CD8-positive, alpha-beta memory T cell (primary cell): ENCODE data around the gene COA3. TPM values are rescaled to one million over a fixed set of nuclear protein-coding genes. Genes with fewer than 3 reads are reported as not detected.
A peak's percentile ranks its signal among the peaks of the same experiment; 100 is the strongest.

Source experiments
- CTCF ChIA-PET: fragments of 350-600 bp; sonication (Branson Sonifier 250); formaldehyde crosslinking; loops from one replicate; lab custom pipeline; 2021; ENCODE audit warnings: antibody characterized with exemption; lab: Charles Lee
- POLR2A ChIA-PET: fragments of 350-600 bp; sonication (Branson Sonifier 250); formaldehyde crosslinking; loops from one replicate; lab custom pipeline; 2021; ENCODE audit warnings: antibody characterized with exemption; lab: Charles Lee
- DNase-seq, 5 donors: peaks; one replicate each; pipeline versions ENCODE4 v3.0.0 to v3.0.0-alpha.2; 2020 to 2022; ENCODE audit warnings: mixed read lengths in 1 of 5
- H3K27ac ChIP-seq: one replicate; pipeline ENCODE4 v1.7.0; 2013; ENCODE audit warnings: low read depth, mild to moderate bottlenecking, low read length, moderate library complexity
- H3K27me3 ChIP-seq: 2 replicates; pipeline ENCODE4 v1.7.0; 2013; ENCODE audit warnings: low read length, mild to moderate bottlenecking; ENCODE audit not compliant: insufficient read depth, poor library complexity, severe bottlenecking
- H3K36me3 ChIP-seq: 2 replicates; pipeline ENCODE4 v1.7.0; 2013; ENCODE audit warnings: mild to moderate bottlenecking, low read length, moderate library complexity; ENCODE audit not compliant: insufficient read depth
- H3K4me1 ChIP-seq: 2 replicates; pipeline ENCODE4 v1.7.0; 2013; ENCODE audit warnings: mild to moderate bottlenecking, low read length, moderate library complexity; ENCODE audit not compliant: insufficient read depth
- H3K4me3 ChIP-seq: 2 replicates; pipeline ENCODE4 v1.7.0; 2013; ENCODE audit warnings: mild to moderate bottlenecking, low read length
- H3K9me3 ChIP-seq: 2 replicates; pipeline ENCODE4 v1.7.0; 2013; ENCODE audit warnings: mild to moderate bottlenecking, low read length
- H3K27ac Mint-ChIP-seq, 8 donors: one replicate each; pipeline ENCODE4 v1.8.0; 2020 to 2021; ENCODE audit warnings: mixed read lengths in 8 of 8, mild to moderate bottlenecking in 6 of 8, inconsistent platforms in 3 of 8, moderate library complexity in 3 of 8
- H3K27me3 Mint-ChIP-seq, 2 donors: one replicate each; pipeline ENCODE4 v1.8.0; 2020 to 2021; ENCODE audit warnings: mixed read lengths in 2 of 2, mild to moderate bottlenecking in 1 of 2, moderate library complexity in 1 of 2
- H3K36me3 Mint-ChIP-seq, 3 donors: one replicate each; pipeline ENCODE4 v1.8.0; 2020 to 2021; ENCODE audit warnings: mixed read lengths in 3 of 3, inconsistent platforms in 1 of 3, mild to moderate bottlenecking in 1 of 3
- H3K4me1 Mint-ChIP-seq, 3 donors: one replicate each; pipeline ENCODE4 v1.8.0; 2020 to 2021; ENCODE audit warnings: mixed read lengths in 3 of 3, inconsistent platforms in 1 of 3, mild to moderate bottlenecking in 1 of 3
- H3K4me3 Mint-ChIP-seq, 7 donors: one replicate each; pipeline ENCODE4 v1.8.0; 2020 to 2021; ENCODE audit warnings: mixed read lengths in 7 of 7, mild to moderate bottlenecking in 6 of 7, moderate library complexity in 4 of 7, inconsistent platforms in 2 of 7
- H3K9me3 Mint-ChIP-seq, 5 donors: one replicate each; pipeline ENCODE4 v1.8.0; 2020 to 2022; ENCODE audit warnings: mixed read lengths in 5 of 5, mild to moderate bottlenecking in 3 of 5, moderate library complexity in 2 of 5, inconsistent platforms in 1 of 5
- polyA plus RNA-seq: library from polyadenylated mRNA; unstranded; fragments of 300-500 nt; fragmentation: Illumina TruSeq; gene quantifications from one replicate; pipeline ENCODE4 v1.2.3, GENCODE V29; 2021
- total RNA-seq, 2 experiments: library from RNA; stranded (reverse); gene quantifications; one replicate each; pipeline ENCODE4 v1.2.3, GENCODE V29; 2021

Gene COA3
- total and polyA plus RNA-seq, 3 experiments from 2014 or later = 55.5 to 132 (median 60.8) TPM

- H3K4me3 Mint-ChIP-seq = peak overlapping the region; percentile 16 to 60 (median 32)
- Histone ChIP-seq H3K27ac (no peak overlapping the region), H3K9me3 (no peaks in the 10 kb centered on the region), H3K4me3 (no peak overlapping the region), H3K27me3 (peaks cover 36% of the 10 kb centered on the region), H3K36me3 (no peaks in the 10 kb centered on the region), H3K4me1 (peaks cover 6% of the 10 kb centered on the region)
- no peak overlapping the region for H3K27ac Mint-ChIP-seq
- H3K9me3 Mint-ChIP-seq = peaks cover 0 to 4% (median 0%) of the 10 kb centered on the region in 5 donors
- ChIA-PET CTCF (interaction anchor here (1.1 to 1.6 kb wide), 4 partner anchors 13 to 182 kb away, joined by 3 to 5 read pairs (median 4); partner anchors contain the start of genes PSMC3IP and VPS25), POLR2A (no interaction called here)
- H3K27me3 Mint-ChIP-seq = peaks cover 29 to 74% of the 10 kb centered on the region in 2 donors
- no peak for DNase-seq
- peaks cover 0 to 2% (median 0%) of the 10 kb centered on the region in 3 donors for H3K36me3 Mint-ChIP-seq
- peaks cover 0 to 15% (median 2%) of the 10 kb centered on the region in 3 donors for H3K4me1 Mint-ChIP-seq
These were observed 38.4 kb downstream of the COA3 start for GRCh38 chr17:42759982-42760651.

GRCh38 chr17:42754782-42755181, 43.7 kb downstream of the COA3 start:
- no peak overlapping the region for H3K27ac ChIP-seq

GRCh38 chr17:42751628-42752027, 46.9 kb downstream of the COA3 start:
- peaks cover 0 to 2% (median 0%) of the 10 kb centered on the region in 5 donors for H3K9me3 Mint-ChIP-seq
- H3K27ac Mint-ChIP-seq = no peak overlapping the region
- Histone ChIP-seq H3K36me3 (no peaks in the 10 kb centered on the region), H3K9me3 (no peaks in the 10 kb centered on the region), H3K27me3 (peaks cover 8% of the 10 kb centered on the region), H3K4me3 (no peak overlapping the region), H3K27ac (no peak overlapping the region), H3K4me1 (no peaks in the 10 kb centered on the region)
- peaks cover 10 to 55% of the 10 kb centered on the region in 2 donors for H3K27me3 Mint-ChIP-seq
- H3K4me1 Mint-ChIP-seq = no peaks in the 10 kb centered on the region
- H3K4me3 Mint-ChIP-seq = no peak overlapping the region
- no peak for DNase-seq
- ChIA-PET CTCF (no interaction called here), POLR2A (no interaction called here)
- peaks cover 0 to 2% (median 0%) of the 10 kb centered on the region in 3 donors for H3K36me3 Mint-ChIP-seq

More at GRCh38 chr17:42754782-42755181, 43.7 kb downstream of the COA3 start:
- no peak overlapping the region for H3K27ac Mint-ChIP-seq
- H3K36me3 Mint-ChIP-seq = peaks cover 0 to 2% (median 0%) of the 10 kb centered on the region in 3 donors
- H3K4me1 Mint-ChIP-seq = no peaks in the 10 kb centered on the region
- Histone ChIP-seq H3K4me3 (no peak overlapping the region), H3K27me3 (peaks cover 8% of the 10 kb centered on the region), H3K36me3 (no peaks in the 10 kb centered on the region), H3K4me1 (no peaks in the 10 kb centered on the region), H3K9me3 (no peaks in the 10 kb centered on the region)
- DNase-seq = no peak
- ChIA-PET CTCF (interaction anchor here (0.7 kb wide), 1 partner anchor 9 kb away, joined by 3 read pairs; no protein-coding TSS in a partner anchor), POLR2A (interaction anchor here (0.6 kb wide), 1 partner anchor 252 kb away, joined by 3 read pairs; no protein-coding TSS in a partner anchor)
- peaks cover 0 to 2% (median 0%) of the 10 kb centered on the region in 5 donors for H3K9me3 Mint-ChIP-seq
- H3K4me3 Mint-ChIP-seq = no peak overlapping the region
- peaks cover 11 to 60% of the 10 kb centered on the region in 2 donors for H3K27me3 Mint-ChIP-seq

- no peak overlapping the region for H3K27ac ChIP-seq
- H3K9me3 ChIP-seq = no peaks in the 10 kb centered on the region
- H3K4me3 Mint-ChIP-seq = no peak overlapping the region
- H3K27me3 Mint-ChIP-seq = peaks cover 8 to 53% of the 10 kb centered on the region in 2 donors
- no peaks in the 10 kb centered on the region for H3K4me1 ChIP-seq
- POLR2A ChIA-PET = no interaction called here
- no peaks in the 10 kb centered on the region for H3K36me3 ChIP-seq
- DNase-seq = no peak
- H3K27me3 ChIP-seq = peaks cover 8% of the 10 kb centered on the region
- CTCF ChIA-PET = interaction anchor here (0.6 kb wide), 1 partner anchor 13 kb away, joined by 3 read pairs; no protein-coding TSS in a partner anchor
- no peaks in the 10 kb centered on the region for H3K9me3 Mint-ChIP-seq
- H3K4me3 ChIP-seq = no peak overlapping the region
- H3K27ac Mint-ChIP-seq = no peak overlapping the region
- H3K4me1 Mint-ChIP-seq = no peaks in the 10 kb centered on the region
- H3K36me3 Mint-ChIP-seq = peaks cover 0 to under 1% (median 0%) of the 10 kb centered on the region in 3 donors
These were observed 47.7 kb downstream of the COA3 start for GRCh38 chr17:42750739-42751344.

GRCh38 chr17:42748908-42749798, 49.4 kb downstream of the COA3 start:
- no peak overlapping the region for H3K27ac ChIP-seq
- H3K4me1 Mint-ChIP-seq = peaks cover 8 to 11% (median 9%) of the 10 kb centered on the region in 3 donors
- H3K4me3 ChIP-seq = no peak overlapping the region
- H3K9me3 Mint-ChIP-seq = no peaks in the 10 kb centered on the region
- no peak for DNase-seq
- H3K27ac Mint-ChIP-seq = no peak overlapping the region
- ChIA-PET CTCF (interaction anchor here (1.8 kb wide), 1 partner anchor 14 kb away, joined by 6 read pairs; no protein-coding TSS in a partner anchor), POLR2A (no interaction called here)
- H3K36me3 ChIP-seq = no peaks in the 10 kb centered on the region
- H3K9me3 ChIP-seq = no peaks in the 10 kb centered on the region
- H3K4me3 Mint-ChIP-seq = peak overlapping the region in 1 of 7 donors; percentile 65
- H3K27me3 ChIP-seq = no peaks in the 10 kb centered on the region
- peaks cover 0 to 9% (median 0%) of the 10 kb centered on the region in 3 donors for H3K36me3 Mint-ChIP-seq
- peaks cover 8 to 43% of the 10 kb centered on the region in 2 donors for H3K27me3 Mint-ChIP-seq
- peaks cover 6% of the 10 kb centered on the region for H3K4me1 ChIP-seq

GRCh38 chr17:42748202-42748907, 50.1 kb downstream of the COA3 start:
- Mint-ChIP-seq H3K27me3 (peaks cover 8 to 39% of the 10 kb centered on the region in 2 donors), H3K4me3 (peak overlapping the region in 2 of 7 donors; percentile 63 to 65), H3K27ac (no peak overlapping the region), H3K9me3 (no peaks in the 10 kb centered on the region), H3K36me3 (peaks cover 0 to 9% (median 0%) of the 10 kb centered on the region in 3 donors), H3K4me1 (peaks cover 14 to 18% (median 16%) of the 10 kb centered on the region in 3 donors)
- no peaks in the 10 kb centered on the region for H3K9me3 ChIP-seq
- ChIA-PET POLR2A (interaction anchor here (0.6 kb wide), 1 partner anchor 887 kb away, joined by 8 read pairs; no protein-coding TSS in a partner anchor), CTCF (interaction anchor here (1.8 kb wide), 1 partner anchor 15 kb away, joined by 6 read pairs; no protein-coding TSS in a partner anchor)
- no peaks in the 10 kb centered on the region for H3K36me3 ChIP-seq
- no peaks in the 10 kb centered on the region for H3K27me3 ChIP-seq
- DNase-seq = no peak
- H3K27ac ChIP-seq = no peak overlapping the region
- no peak overlapping the region for H3K4me3 ChIP-seq
- H3K4me1 ChIP-seq = peaks cover 14% of the 10 kb centered on the region
